PFSK-1 (cell line): ENCODE data around the gene ASIC2.

Experiments
- FOXP2 ChIP-seq: optimal IDR thresholded peaks from 2 replicates; pipeline ENCODE3; 2011; ENCODE audit warnings: borderline replicate concordance, control low read depth, inconsistent platforms; ENCODE audit not compliant: insufficient read depth; ENCODE audit errors: extremely low read length, extremely low read depth
- POLR2AphosphoS5 ChIP-seq: IDR thresholded peaks from 2 replicates; pipeline ENCODE4 v1.6.1; 2012; ENCODE audit warnings: low read depth, mild to moderate bottlenecking, control low read depth, low read length, moderate library complexity
- SIN3A ChIP-seq: IDR thresholded peaks from 2 replicates; pipeline ENCODE4 v1.6.1; 2012; ENCODE audit warnings: mild to moderate bottlenecking, low read length, moderate library complexity, borderline replicate concordance; ENCODE audit not compliant: insufficient read depth
- TAF1 ChIP-seq: IDR thresholded peaks from 2 replicates; pipeline ENCODE4 v1.6.1; 2012; ENCODE audit warnings: low read length, control low read depth, borderline replicate concordance; ENCODE audit not compliant: insufficient read depth

DNA sequence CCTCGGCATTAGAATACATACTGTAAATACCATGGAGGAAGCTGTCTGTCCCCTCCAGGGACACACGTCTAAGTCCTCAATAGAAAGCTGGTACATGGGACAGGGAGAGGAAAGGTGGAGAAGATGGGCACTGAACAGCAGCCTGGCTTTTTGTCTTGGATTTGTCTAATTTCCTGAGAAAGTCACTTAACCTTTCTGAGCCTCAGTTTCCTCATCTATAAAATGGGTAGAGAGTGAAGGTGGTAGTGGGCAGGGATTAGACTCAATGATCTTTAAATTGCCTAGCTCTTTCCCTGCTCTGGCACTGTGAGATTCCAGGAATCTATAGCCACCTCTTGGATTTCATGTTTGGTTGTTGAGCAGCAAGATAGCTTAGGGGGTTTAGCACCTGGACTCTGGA, 96.2 kb downstream of the ASIC2 start:
- TF ChIP-seq POLR2AphosphoS5, result no peak
- no peak for TF ChIP-seq TAF1
- TF ChIP-seq FOXP2, result no peak
- TF ChIP-seq SIN3A, result no peak
